Suprapubic skin (tissue), 3 donors: ENCODE results near the gene WWC1.

Source experiments
- POLR2AphosphoS5 ChIP-seq, 3 donors: sonication (generic); formaldehyde crosslinking; IDR thresholded peaks; one replicate each; pipeline ENCODE4 v1.6.1; 2017; ENCODE audit warnings: antibody characterized with exemption in 3 of 3
- TF ChIP-seq, protein P1 (sequence below), 2 donors: fragments of 200-600 bp in 1 of 2; fragments of 450-650 bp in 1 of 2; sonication (generic) in 1 of 2; IDR thresholded peaks; one replicate each; pipeline ENCODE4 v1.5.1; 2016 to 2019; ENCODE audit warnings: antibody characterized with exemption in 2 of 2, mild to moderate bottlenecking in 1 of 2, moderate library complexity in 1 of 2

DNA sequence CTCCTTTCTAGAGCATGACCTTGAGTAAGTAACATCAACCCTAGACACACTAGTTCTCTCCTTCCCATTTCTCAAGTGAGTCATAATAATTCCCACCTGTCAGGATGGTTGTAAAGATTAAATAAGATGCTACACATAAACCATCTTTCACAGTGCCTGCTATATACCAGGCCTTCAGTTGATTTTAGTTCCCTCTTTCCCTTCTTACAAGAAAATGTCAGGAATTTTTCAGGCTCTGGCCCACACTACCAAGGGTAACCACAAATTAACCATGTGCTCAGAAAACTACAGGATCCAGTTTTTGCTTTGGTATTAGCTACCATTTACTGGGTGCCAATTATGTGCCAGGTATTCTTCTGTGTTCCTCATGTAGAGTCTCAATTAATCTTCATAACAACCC is 152.1 kb downstream of the WWC1 start:
- TF ChIP-seq, protein P1, sequence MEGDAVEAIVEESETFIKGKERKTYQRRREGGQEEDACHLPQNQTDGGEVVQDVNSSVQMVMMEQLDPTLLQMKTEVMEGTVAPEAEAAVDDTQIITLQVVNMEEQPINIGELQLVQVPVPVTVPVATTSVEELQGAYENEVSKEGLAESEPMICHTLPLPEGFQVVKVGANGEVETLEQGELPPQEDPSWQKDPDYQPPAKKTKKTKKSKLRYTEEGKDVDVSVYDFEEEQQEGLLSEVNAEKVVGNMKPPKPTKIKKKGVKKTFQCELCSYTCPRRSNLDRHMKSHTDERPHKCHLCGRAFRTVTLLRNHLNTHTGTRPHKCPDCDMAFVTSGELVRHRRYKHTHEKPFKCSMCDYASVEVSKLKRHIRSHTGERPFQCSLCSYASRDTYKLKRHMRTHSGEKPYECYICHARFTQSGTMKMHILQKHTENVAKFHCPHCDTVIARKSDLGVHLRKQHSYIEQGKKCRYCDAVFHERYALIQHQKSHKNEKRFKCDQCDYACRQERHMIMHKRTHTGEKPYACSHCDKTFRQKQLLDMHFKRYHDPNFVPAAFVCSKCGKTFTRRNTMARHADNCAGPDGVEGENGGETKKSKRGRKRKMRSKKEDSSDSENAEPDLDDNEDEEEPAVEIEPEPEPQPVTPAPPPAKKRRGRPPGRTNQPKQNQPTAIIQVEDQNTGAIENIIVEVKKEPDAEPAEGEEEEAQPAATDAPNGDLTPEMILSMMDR (IDR thresholded peaks at IDR 0.05), result no peak
- no peak for TF ChIP-seq POLR2AphosphoS5 (IDR thresholded peaks at IDR 0.05)
